NCI-H82 treated with DMSO at 0.1 percent for 48 hours (cell line): ENCODE data around the gene RAD23B.
"Not testable (repeated sequence)": the region's sequence is repeated elsewhere in the genome, so short reads cannot be mapped to it uniquely, and the experiment has no call there.

Source experiments
- DNase-seq: peaks from one replicate; lab custom pipeline; 2025; ENCODE audit not compliant: unreplicated experiment; lab: John Stamatoyannopoulos, UW

RAD23B gene

DNA sequence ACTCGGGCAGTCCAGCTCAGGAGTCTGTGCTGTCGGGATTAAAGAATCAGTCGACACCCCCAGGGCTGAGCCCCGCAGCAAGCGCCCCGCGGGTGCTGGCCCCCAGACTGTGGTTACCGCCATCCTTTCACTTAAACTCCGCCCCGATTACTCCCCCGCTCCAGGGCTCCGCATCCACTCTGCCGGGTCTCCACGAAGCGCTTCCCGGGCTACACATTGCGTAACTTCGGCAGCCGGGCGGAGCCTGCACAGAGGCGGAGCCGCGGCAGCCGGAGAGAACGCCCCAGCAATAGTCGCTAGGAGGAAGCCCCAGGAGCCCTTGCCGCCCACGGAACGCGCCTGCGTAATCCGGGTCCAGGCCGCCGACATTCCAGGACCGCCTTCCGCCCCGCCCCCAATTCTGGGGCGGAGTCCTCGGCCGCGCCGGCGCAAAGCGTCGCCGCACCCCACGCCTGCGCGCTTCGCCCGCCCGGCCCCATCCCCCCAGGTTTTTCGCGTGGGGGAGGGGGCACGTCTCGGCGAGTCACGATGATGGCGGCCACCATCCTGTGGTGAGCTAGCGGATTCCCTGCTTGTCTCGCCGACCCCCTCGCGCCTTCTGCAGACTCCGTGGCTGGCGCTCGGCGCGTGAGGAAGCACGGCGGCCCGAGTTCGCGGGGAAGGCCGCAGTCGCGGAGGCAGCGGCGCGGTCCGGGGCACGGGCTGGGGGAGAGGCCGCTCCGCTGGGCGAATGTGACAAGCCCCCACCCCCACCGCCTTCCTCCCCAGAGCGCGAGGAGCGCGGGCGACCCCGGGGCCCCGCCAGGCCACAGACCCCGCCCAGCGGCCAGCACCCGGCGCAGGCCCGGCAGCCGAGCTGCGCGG, at the start of gene RAD23B:
Gene RAD23B (plus strand): TSS at position 521 of the 864 bp plus-strand sequence. CDS start 351 bp downstream, outside the sequence.
- peak; percentile 96 for DNase-seq

DNA sequence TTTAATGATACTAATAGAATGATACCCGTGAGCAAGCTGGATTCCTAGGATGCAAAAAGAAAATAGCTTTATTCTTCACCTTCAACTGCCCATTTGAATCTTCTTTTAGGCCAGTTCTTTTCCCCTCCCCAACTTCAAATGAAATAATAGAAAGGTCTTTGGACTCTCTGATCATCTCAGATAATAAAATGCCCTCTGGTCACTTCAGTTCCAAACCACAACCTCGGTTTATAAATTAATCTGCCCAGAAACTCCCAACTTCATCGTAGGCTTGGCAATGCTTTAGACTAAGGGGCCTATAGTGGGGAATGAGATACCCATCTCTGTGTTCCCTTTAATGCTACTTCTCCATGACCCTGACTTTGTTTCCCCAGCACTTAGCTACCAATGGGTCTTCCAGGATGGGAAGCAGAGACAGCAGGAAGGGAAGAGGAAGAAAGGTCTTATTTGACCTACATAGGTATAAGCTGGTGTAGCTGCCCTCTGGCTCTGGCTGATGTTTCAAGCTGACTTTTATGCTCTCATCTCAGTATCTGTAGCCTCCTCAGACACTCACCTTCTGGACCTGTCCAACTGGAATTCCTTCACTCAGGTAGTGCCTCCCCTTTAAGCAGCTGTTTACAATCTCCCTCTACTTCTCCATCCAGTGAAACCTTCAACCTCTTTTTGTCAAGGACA, 47.2 kb upstream of the RAD23B start:
- DNase-seq = no peak

DNA sequence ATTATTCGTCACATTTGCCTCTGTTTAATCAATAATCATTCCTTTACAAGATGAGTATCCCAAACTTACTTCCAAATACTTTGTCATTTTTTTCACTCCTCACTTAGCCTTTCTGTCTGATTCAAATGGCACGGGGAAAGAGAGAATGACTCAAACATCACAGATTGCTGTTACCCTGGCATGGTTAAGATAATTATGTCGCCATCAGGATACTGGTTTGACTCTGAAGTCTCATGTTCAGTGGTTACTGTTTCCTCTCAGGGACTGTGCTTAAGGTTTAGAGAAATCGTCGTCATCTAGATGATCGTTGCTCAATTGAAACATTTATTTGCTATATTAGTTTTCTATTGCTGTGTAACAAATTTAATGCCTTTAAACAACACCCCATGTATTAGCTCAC, 45.2 kb upstream of the RAD23B start:
- no peak for DNase-seq

DNA sequence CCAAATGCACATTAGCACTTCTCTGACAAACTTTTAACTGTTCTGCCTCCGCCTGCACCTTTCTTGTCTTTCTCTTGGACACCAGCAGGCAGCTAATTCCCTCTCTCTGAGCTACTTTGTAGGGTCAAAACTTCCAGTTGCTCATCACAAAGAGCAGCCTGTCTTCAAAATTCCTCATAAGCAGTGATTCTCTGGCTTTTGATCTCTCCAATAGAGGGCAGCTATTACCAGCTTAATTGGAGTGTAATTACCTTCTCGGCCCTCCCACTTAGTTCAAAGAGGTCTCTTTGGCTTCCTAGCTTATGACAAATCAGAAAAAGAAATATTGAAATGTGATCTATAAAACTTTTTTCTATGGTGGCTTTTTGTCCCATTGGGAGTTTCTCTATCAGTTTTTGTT, 43.6 kb upstream of the RAD23B start:
- no peak for DNase-seq

DNA sequence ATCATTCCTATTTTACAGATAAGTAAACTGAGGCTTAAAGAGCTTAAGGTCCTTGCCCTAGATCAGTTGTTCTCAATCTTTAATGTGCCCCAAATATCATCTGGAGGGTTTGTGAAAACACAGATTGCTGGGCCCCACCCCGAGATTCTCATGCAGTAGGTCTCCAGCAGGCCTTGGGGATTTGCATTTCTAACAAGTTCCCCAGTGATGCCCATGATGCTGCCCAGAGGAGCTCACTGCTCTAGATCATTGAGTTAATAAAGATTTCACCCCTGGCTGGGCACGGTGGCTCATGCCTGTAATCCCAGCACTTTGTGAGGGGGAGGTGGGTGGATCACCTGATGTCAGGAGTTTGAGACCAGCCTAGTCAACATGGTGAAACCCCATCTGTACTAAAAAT, 42.8 kb upstream of the RAD23B start:
- DNase-seq = no peak

DNA sequence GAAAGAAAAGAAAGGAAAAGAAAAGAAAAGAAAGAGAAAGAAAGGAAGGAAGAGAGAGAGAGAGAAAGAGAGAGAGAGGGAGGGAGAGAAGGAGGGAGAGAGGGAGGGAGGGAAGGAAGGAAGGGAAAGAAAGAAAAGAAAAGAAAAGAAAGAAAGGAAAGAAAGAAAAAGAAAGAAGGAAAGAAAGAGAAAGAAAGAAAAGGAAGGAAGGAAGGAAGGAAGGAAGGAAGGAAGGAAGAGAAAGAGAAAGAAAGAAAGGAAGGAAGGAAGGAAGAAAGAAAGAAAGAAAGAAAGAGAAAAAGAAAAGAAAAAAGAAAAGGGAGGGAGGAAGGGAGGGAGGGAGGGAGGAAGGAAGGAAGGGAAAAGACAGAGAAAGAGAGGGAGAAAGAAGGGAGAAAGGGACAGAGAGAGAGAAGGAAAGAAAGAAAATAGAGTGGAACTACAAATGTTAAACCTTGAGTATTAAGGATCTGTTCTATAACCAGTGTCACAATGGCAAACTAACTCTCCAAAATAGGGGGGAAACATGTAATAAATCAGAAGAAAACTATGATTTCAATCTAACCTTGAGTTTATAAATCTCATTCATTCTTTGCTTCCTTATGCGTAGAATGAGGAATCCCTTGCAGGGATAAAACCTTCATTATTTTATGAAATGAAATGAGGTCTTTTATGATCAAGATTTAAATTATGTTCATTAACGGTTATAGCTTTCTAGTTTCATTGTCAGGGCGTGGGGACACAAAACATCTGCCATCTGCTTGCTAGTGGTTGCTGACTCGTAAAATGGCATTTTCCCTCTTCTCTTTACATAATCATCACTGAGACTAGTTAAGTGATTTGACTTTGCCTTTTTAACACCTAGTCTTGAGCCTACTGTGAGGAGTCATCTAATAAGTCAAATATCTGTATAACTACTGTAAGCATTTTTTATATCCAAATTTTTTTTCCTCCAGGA, 40.7 kb upstream of the RAD23B start:
- no peak for DNase-seq

DNA sequence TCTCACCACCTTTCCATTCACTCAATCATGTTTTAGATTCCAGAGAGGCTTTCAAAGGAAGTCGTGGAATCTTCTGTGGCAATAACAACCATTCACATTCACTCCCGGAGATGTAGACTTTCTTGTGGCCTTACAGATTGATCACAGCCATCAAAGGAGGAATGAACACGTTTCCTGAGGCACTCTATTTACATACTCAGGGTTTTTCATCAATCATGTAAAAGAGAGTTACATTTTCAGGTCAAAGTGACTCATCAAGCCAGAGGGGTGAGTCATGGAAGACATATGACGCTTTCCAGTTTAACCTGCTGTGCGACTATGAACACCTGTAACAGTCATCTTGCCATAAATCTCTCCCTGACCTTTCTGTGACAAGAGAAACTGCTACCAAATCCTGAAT, 39.3 kb upstream of the RAD23B start:
- no peak for DNase-seq

DNA sequence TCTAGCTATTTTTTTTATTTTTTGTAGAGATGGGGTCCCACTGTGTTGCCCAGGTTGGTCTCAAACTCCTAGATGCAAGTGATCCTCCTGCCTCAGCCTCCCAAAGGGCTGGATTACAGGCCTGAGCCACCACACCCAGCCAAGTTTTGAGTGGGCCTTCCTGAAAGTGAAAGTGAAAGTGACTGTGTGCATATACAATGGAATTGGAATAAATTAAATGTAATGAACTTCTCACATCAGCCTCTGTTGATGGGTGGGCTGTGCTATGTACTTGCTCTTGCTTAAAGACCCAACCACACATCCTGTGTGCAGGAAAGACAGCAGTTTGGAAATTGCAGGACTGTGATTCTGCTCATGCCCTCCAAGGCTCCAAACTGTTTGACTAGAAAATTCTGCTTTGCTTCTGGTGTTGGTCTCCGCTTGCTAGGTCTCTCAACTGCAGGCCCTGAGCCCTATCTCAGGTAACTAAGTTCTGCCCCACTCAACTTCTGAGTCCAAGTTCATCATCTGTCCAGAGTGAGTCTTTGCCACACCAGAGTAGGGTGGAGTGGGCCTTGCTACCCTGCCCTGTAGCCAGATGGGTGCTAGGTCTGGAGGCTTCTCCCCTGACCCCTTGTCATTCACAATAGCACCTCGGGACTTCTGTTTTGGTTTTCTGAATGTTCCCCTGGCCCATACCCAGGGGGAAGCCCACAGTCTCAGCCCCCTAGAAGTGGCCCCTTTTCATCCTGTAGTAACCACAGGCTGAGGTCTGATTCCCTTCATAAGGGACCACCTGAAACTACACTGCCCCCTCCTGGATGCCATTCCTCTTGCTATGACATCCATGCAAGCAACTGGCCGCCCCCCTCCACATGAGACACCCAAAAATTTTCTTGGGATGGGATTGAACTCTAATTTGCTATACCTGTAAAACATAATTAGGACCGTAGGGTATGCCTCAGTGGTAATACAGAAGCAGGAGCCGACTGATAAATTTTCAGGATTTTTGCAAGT, 36.5 kb upstream of the RAD23B start:
- peak; percentile 31 for DNase-seq

DNA sequence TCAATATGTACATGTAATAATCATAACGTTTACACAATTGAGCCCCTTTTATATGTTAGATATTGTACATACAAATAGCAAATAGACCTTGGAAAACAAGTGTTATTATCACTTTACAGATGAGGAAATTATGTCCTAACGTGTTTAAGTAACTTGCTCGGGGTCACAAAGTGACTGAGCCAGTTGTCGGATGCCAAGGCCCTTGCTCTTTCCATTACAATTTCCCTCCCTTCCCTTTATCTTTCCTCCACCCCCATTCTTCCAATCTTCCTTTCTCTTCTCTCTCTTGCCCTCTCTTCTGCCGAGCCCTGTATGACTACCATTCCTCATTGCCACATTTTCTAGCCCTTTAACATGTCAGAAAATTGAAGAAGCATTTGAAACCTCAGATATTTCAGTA, 34.4 kb upstream of the RAD23B start:
- DNase-seq = no peak

DNA sequence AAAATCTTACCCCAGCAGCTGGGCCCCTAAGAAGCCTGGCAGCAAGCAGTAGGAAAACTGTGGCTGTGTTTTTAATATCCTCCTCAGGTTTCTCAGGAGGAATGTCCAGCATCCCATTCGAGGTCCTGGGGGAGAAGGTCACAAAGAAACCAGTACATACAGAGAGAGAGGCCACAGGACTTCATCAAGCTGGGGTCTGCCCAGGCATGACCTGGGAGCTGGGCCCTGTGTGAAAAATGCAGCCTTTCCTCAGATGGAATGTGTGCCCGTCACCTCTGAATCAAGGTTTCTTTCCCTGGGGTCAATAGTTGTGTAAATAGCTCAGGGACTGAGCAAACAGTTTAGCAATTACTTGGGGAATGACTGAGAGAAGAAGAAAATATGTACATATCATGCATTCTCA, 33.9 kb upstream of the RAD23B start:
- no peak for DNase-seq

DNA sequence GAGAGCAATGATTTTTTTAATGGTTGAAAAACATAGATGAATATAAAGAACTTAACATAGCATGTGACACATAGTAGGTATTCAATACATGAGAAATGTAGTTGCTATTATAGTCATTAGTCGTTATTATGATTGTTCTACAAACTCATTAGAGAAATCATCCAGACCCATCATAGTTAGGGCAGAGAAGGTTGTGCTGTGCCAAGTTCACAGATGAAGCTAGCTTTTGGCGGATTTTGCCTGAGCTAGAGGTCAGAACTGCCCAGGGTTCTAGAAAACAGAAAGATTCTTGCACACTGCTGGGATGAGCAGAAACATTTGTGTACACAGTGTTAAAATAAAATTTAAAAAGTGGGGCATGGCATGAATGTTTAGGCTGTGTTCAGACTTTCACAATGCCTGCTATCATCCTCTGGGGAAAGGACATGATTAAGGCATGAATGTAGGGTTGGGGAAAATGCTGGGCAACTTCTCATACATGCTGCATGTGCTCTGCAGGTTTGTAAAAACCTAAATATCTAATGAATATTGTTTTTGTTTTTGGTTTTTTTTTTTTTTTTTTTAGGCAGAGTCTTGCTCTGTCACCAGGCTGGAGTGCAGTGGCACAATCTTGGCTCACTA, 33.3 kb upstream of the RAD23B start:
- no peak for DNase-seq

DNA sequence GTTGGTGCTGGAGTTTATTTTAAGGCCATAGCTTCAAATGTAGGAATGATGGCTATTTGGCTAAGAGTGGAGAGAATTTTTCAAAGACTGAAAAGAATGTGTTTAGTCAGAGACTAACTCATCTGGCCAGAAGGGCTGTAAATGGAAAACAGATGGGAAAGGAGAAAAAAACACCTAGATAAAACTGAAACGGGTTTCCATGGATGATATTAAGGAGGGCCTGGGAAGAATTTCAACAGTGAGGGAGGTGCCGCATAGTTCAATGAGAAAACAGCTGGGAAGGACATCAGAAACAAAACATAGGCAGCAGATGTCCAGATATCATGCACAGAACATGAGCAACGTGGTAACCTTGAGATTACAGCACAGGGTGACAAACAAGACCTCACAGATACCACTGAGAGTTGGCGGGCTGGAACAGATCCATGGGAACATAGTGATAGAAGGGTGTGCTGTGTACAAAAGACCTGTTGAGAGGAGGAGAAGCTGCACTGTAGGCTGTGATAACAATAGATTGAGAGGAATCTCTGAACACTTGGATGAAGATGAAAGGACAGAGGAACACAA, 31.2 kb upstream of the RAD23B start:
- DNase-seq = no peak

DNA sequence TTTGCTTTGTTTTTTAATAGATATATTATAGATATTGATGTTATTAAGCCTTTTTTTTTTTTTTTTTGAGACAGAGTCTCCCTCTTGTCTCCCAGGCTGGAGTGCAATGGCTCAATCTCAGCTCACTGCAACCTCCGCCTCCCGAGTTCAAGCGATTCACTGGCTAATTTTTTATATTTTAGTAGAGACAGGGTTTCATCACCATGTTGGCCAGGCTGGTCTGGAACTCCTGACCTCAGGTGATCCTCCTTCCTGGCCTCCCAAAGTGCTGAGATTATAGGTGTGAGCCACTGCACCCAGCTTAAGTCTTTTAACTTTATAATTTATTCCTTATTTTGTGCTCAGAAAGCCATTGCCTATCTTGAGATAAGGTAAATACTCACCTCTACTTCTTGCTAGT, 24.2 kb upstream of the RAD23B start:
- DNase-seq = no peak

DNA sequence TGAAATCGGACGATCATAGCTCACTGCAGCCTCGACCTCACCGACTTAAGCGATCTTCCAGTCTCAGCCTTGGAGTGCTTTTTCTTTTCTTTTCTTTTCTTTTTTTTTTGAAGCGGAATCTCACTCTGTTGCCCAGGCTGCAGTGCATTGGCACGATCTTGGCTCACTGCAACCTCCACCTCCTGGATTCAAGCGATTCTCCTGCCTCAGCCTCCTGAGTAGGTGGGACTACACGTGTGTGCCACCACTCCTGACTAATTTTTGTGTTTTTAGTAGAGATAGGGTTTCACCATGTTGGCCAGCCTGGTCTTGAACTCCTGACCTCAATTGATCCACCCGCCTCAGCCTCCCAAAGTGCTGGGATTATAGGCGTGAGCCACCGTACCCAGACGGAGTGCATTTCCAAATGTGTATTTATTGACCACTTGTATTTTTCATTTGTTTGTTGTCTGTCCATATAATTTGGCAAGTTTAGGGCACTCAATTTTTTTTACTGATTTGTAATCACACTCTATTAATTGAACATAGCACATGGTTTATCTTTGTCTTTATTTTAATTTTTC, 23.2 kb upstream of the RAD23B start:
- DNase-seq = not testable (repeated sequence)

DNA sequence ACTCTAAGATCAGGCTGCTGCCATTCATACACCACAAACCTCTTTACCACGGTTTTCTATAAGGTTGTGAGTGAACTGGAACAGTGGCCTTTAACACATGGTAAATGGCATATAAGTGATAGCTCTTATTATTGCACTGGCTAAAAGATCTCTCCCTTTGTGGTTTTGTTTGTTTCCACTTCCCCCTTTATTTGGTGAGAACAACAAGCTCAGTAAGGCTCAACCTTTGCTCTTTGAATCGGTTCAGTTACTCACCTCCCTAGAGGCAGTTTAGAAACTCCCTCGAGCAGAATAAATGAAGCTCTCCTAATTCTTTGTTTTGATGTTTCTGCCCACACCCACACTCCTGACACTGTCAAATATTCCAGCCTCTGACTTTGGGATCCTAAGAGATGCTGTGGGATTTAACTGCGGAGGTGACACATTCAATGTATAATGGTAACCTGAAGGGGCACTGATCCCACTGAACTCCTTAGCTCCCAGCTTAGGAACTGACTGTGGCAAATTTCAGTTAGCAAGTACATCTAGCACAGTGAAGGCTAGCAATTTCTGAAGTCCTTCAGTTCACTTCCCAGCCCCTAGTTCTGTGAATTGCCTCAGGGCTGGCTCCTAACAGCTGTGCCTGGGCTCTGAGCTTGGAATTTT, 22.5 kb upstream of the RAD23B start:
- no peak for DNase-seq

DNA sequence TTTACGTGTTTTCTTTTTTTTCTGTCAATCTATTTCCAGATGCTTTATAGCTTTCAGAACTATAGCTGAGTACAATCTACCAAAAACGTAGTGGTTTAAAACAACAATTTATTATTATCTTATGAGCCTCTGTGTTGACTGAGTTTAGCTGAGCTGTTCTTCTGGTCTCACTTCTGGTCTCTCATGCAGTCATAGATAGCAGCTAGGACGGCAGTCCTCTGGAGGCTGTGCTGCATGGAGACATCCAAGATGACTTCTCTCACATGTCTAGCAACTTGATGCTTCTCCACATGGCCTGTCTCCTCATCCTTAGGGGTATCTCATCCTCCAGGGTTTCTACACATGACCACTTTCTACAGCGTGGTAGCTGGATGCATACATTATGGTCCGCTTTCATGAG, 22.0 kb upstream of the RAD23B start:
- no peak for DNase-seq

DNA sequence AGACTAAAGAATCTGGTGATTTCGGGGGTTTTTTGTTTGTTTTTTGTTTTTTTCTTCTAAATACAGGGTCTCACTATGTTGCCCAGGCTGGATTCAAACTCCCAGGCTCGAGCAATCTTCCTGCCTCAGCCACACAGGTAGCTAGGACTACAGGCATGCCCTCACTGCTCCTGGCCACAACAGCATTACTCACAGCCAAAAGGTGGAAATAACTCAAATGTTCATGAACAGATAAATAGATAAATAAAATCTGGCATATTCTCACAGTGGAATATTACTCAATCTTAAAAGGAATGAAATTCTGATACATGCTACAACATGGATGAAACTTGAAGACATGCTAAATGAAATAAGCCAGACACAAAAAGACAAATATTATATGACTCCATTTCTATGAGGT, 19.8 kb upstream of the RAD23B start:
- DNase-seq = no peak

DNA sequence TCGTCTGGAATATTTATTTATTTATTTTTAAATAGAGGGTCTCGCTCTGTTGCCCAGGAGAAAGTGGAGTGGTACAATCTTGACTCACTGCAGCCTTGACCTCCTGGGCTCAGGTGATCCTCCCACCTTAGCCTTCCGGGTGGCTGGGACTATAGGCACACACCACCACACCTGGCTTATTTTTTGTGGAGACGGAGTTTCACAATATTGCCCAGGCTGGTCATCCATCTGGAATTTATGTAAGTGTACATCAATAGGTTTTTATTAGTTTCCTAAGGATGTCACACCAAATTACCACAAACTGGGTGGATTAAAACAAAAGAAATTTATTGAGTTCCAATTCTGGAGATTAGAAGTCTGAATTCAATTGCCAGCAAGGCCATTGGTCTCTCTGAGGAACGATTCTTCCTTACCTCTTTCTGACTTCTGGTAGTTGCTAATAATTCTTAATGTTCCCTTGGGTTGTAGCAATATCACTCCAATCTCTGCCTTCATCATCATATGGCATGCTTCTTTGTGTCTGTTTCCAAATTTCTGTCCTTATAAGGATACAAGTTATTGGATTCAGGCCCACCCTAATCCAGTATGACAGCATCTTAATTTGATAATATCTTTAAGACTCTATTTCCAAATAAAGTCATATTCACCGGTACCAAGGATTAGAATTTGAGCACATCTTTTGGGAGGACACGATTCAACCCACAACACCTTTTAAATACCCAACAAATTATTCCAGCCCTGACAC, 16.3 kb upstream of the RAD23B start:
- no peak for DNase-seq
